CD14-positive monocyte (primary cell): ENCODE results near the gene KIAA1614. TPM values are rescaled to one million over a fixed set of nuclear protein-coding genes. Genes with fewer than 3 reads are reported as not detected.

Experiments
- DNase-seq, 3 donors: peaks; one replicate each; pipeline ENCODE4 v3.0.0-alpha.2; 2011 to 2022
- H2AFZ ChIP-seq: 2 replicates; pipeline ENCODE4 v1.6.0; 2012; ENCODE audit warnings: mild to moderate bottlenecking, low read depth, low read length, inconsistent platforms; ENCODE audit not compliant: insufficient read depth, poor library complexity, severe bottlenecking
- H3K27ac ChIP-seq, 2 donors: 1 replicate in 1 of 2; 2 replicates in 1 of 2; pipeline ENCODE4 v1.5.1; 2012 to 2013; ENCODE audit warnings: low read length in 2 of 2, control low read depth in 1 of 2, inconsistent platforms in 1 of 2, low read depth in 1 of 2, mild to moderate bottlenecking in 1 of 2
- H3K27me3 ChIP-seq, 2 donors: one replicate each; pipeline versions ENCODE4 v1.6.0 to v1.6.1; 2011 to 2013; ENCODE audit warnings: low read length in 2 of 2; ENCODE audit not compliant: control insufficient read depth in 2 of 2, insufficient read depth in 2 of 2
- H3K36me3 ChIP-seq, 2 donors: replicated peaks in 1 of 2; 1 replicate in 1 of 2; 2 replicates in 1 of 2; pipeline versions ENCODE4 v1.5.1 to v1.6.1; 2012 to 2013; ENCODE audit warnings: low read length in 2 of 2, control low read depth in 1 of 2, inconsistent platforms in 1 of 2, mild to moderate bottlenecking in 1 of 2; ENCODE audit not compliant: insufficient read depth in 2 of 2, control insufficient read depth in 1 of 2
- H3K4me1 ChIP-seq, 2 donors: 1 replicate in 1 of 2; 2 replicates in 1 of 2; pipeline versions ENCODE4 v1.5.1 to v1.6.1; 2012 to 2013; ENCODE audit warnings: low read length in 2 of 2, control low read depth in 1 of 2, inconsistent platforms in 1 of 2, mild to moderate bottlenecking in 1 of 2, moderate library complexity in 1 of 2; ENCODE audit not compliant: insufficient read depth in 2 of 2, control insufficient read depth in 1 of 2
- H3K4me2 ChIP-seq: replicated peaks from 2 replicates; pipeline ENCODE3; 2012; ENCODE audit warnings: low read length, moderate library complexity, mild to moderate bottlenecking; ENCODE audit not compliant: poor library complexity, severe bottlenecking; ENCODE audit errors: extremely low read depth
- H3K4me3 ChIP-seq, 3 experiments: fragments of 200-600 bp in 1 of 3; sonication (generic) in 1 of 3; replicated peaks in 1 of 3; 1 replicate in 2 of 3; 2 replicates in 1 of 3; pipeline ENCODE4 v1.5.1; 2011 to 2013; ENCODE audit warnings: low read length in 3 of 3, mild to moderate bottlenecking in 3 of 3, control low read depth in 2 of 3, low read depth in 2 of 3, inconsistent platforms in 1 of 3, moderate library complexity in 1 of 3
- H3K79me2 ChIP-seq: 2 replicates; pipeline ENCODE4 v1.6.0; 2012; ENCODE audit warnings: mild to moderate bottlenecking, control low read depth, inconsistent platforms, low read length, moderate library complexity; ENCODE audit not compliant: insufficient read depth
- H3K9ac ChIP-seq: 2 replicates; pipeline ENCODE4 v1.6.0; 2017; ENCODE audit warnings: low read length, mild to moderate bottlenecking; ENCODE audit not compliant: insufficient read depth, poor library complexity, severe bottlenecking
- H3K9me3 ChIP-seq, 2 donors: replicated peaks in 1 of 2; 1 replicate in 1 of 2; 2 replicates in 1 of 2; pipeline versions ENCODE4 v1.5.1 to v1.6.1; 2012 to 2013; ENCODE audit warnings: low read length in 2 of 2, control low read depth in 1 of 2; ENCODE audit not compliant: control insufficient read depth in 1 of 2, insufficient read depth in 1 of 2
- H4K20me1 ChIP-seq: 2 replicates; pipeline ENCODE4 v1.6.0; 2012; ENCODE audit warnings: mild to moderate bottlenecking, low read length, control low read depth, moderate library complexity; ENCODE audit not compliant: insufficient read depth
- H3K27ac Mint-ChIP-seq, 7 donors: one replicate each; pipeline ENCODE4 v1.8.0; 2020; ENCODE audit warnings: mild to moderate bottlenecking in 7 of 7, mixed read lengths in 7 of 7, moderate library complexity in 6 of 7, inconsistent platforms in 2 of 7
- H3K27me3 Mint-ChIP-seq, 3 donors: one replicate each; pipeline ENCODE4 v1.8.0; 2021 to 2022; ENCODE audit warnings: low read depth in 3 of 3, mild to moderate bottlenecking in 3 of 3, mixed read lengths in 3 of 3, moderate library complexity in 3 of 3, inconsistent platforms in 1 of 3
- H3K36me3 Mint-ChIP-seq, 2 donors: one replicate each; pipeline ENCODE4 v1.8.0; 2020; ENCODE audit warnings: mixed read lengths in 2 of 2, inconsistent platforms in 1 of 2, mild to moderate bottlenecking in 1 of 2
- H3K4me1 Mint-ChIP-seq: one replicate; pipeline ENCODE4 v1.8.0; 2020; ENCODE audit warnings: mild to moderate bottlenecking, mixed read lengths
- H3K4me3 Mint-ChIP-seq, 2 donors: one replicate each; pipeline ENCODE4 v1.8.0; 2020; ENCODE audit warnings: mild to moderate bottlenecking in 2 of 2, mixed read lengths in 2 of 2, moderate library complexity in 1 of 2
- H3K9me3 Mint-ChIP-seq, 7 donors: one replicate each; pipeline ENCODE4 v1.8.0; 2020 to 2022; ENCODE audit warnings: mixed read lengths in 7 of 7, mild to moderate bottlenecking in 6 of 7, moderate library complexity in 6 of 7, inconsistent platforms in 2 of 7
- WGBS: methylation state at CpG from one replicate; pipeline ENCODE4 v1.1.5; 2013; ENCODE audit warnings: missing lambda C conversion rate; ENCODE audit not compliant: insufficient coverage; 5-methylcytosine and 5-hydroxymethylcytosine counted together
- intact Hi-C, 2 donors: fragments of 100-400 bp; cut with micrococcal nuclease; formaldehyde crosslinking; loops; one replicate each; pipeline versions ENCODE4 v1.15.0 to v1.15.1; 2023
- polyA plus RNA-seq, 3 donors: library from polyadenylated mRNA; depleted of rRNA in 1 of 3; unstranded in 2 of 3; stranded (reverse) in 1 of 3; fragments of 300-500 nt in 2 of 3; fragments of >200 nt in 1 of 3; fragmentation: Illumina TruSeq in 2 of 3; gene quantifications; 1 replicate in 2 of 3; 2 replicates in 1 of 3; pipeline ENCODE4 v1.2.3, GENCODE V29; 2012 to 2021
- TF ChIP-seq, protein P1 (sequence below): fragments of 200-600 bp; IDR thresholded peaks from one replicate; pipeline ENCODE4 v1.8.0; 2022; ENCODE audit warnings: antibody characterized with exemption, mild to moderate bottlenecking

The KIAA1614 gene
- polyA plus RNA-seq, 3 donors, result 0.08 TPM; not detected in 2

DNA sequence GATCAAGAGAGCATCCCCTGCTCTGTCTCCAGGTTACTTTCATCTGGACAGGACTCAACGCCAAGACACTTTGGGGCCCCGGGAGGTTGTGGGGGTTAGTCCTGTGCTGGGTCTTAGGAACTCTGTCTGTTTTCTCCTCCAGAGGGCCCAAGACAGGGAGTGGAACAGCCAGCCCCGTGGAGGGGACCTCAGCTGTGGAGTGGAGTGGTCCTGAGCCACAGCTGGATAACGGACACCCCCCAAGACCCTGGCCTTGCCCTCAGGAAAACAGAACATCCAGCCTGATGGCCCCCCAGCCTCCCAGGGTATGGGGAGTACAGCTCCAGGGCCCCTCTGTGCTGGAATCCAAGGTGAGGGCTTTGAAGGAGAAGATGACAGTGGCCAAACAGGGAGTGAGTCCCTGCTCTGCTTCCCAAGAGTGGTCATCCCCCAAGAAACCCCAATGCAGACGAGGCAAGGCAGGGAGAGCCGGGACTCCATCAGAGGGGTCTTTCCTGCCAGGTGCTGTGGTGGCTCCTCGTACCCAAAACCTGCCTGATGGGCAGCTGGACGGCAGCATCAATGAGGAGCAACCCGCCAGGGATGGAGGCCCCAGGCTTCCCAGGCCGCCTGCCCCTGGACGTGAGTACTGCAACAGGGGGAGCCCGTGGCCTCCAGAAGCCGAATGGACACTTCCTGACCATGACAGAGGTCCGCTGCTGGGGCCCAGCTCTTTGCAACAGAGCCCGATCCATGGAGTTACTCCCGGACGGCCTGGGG, 3.5 kb downstream of the KIAA1614 start:
- Histone ChIP-seq H3K9me3 (peaks cover 0 to 4% of the 10 kb centered on the region in 2 donors), H2AFZ (no peak overlapping the region), H3K36me3 (no peaks in the 10 kb centered on the region), H3K9ac (no peak overlapping the region), H4K20me1 (no peaks in the 10 kb centered on the region), H3K79me2 (no peaks in the 10 kb centered on the region), H3K27ac (no peak overlapping the region), H3K27me3 (peaks cover 14 to 31% of the 10 kb centered on the region in 2 donors), H3K4me2 (no peak overlapping the region), H3K4me1 (peaks cover 8 to 22% of the 10 kb centered on the region in 2 donors), H3K4me3 (no peak overlapping the region)
- Mint-ChIP-seq H3K27me3 (peaks cover 29 to 59% (median 31%) of the 10 kb centered on the region in 3 donors), H3K9me3 (peaks cover 0 to 4% (median 1%) of the 10 kb centered on the region in 7 donors), H3K4me1 (peaks cover 12% of the 10 kb centered on the region), H3K27ac (no peak overlapping the region), H3K4me3 (peak overlapping the region in 1 of 2 donors; percentile 35), H3K36me3 (peaks cover 0 to 3% of the 10 kb centered on the region in 2 donors)
- WGBS, result 91% methylated on average over 16 of the region's 17 CpGs
- intact Hi-C loops, result no loop called here
- TF ChIP-seq, protein P1, sequence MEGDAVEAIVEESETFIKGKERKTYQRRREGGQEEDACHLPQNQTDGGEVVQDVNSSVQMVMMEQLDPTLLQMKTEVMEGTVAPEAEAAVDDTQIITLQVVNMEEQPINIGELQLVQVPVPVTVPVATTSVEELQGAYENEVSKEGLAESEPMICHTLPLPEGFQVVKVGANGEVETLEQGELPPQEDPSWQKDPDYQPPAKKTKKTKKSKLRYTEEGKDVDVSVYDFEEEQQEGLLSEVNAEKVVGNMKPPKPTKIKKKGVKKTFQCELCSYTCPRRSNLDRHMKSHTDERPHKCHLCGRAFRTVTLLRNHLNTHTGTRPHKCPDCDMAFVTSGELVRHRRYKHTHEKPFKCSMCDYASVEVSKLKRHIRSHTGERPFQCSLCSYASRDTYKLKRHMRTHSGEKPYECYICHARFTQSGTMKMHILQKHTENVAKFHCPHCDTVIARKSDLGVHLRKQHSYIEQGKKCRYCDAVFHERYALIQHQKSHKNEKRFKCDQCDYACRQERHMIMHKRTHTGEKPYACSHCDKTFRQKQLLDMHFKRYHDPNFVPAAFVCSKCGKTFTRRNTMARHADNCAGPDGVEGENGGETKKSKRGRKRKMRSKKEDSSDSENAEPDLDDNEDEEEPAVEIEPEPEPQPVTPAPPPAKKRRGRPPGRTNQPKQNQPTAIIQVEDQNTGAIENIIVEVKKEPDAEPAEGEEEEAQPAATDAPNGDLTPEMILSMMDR, result no peak
- DNase-seq, result no peak

DNA sequence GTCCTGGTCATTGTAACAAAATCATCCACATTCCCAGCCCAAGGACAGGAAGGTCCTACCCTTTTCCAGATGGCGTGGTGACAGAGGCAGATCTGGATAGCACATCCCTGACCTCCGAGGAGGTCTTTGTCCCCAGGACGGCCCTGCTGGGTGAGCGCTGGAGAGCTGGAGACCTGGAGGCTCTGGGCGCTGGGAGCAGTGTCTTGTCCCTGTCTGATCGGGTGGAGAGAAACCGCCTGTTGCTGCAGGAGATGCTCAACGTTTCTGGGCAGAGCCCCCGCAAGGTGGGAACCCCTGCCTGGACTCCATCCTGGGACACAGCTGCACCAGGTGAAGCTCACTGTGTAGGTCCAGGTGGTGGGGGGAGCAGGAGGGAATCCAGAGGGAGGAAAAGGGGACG, 4.1 kb downstream of the KIAA1614 start:
- intact Hi-C loops, result no loop called here
- Histone ChIP-seq H3K9me3 (peaks cover 0 to 3% of the 10 kb centered on the region in 2 donors), H4K20me1 (no peaks in the 10 kb centered on the region), H3K4me1 (peaks cover 6 to 18% of the 10 kb centered on the region in 2 donors), H3K36me3 (no peaks in the 10 kb centered on the region), H3K27me3 (peaks cover 8 to 25% of the 10 kb centered on the region in 2 donors), H2AFZ (no peak overlapping the region), H3K4me3 (no peak overlapping the region), H3K79me2 (no peaks in the 10 kb centered on the region), H3K27ac (no peak overlapping the region), H3K9ac (no peak overlapping the region), H3K4me2 (no peak overlapping the region)
- Mint-ChIP-seq H3K9me3 (peaks cover 0 to 4% (median 0%) of the 10 kb centered on the region in 7 donors), H3K36me3 (peaks cover 0 to 3% of the 10 kb centered on the region in 2 donors), H3K27ac (no peak overlapping the region), H3K4me1 (peaks cover 8% of the 10 kb centered on the region), H3K4me3 (no peak overlapping the region), H3K27me3 (peaks cover 23 to 53% (median 25%) of the 10 kb centered on the region in 3 donors)
- no peak for DNase-seq
- 97% methylated on average over 9 of the region's 10 CpGs for WGBS
- TF ChIP-seq, protein P1, result no peak
